ENCODE results near the gene BCL6B.
A peak's percentile ranks its signal among the peaks of the same experiment; 100 is the strongest.
"Not testable (repeated sequence)": the region's sequence is repeated elsewhere in the genome, so short reads cannot be mapped to it uniquely, and the experiment has no call there.

BCL6B gene

GRCh38 chr17:7026471-7027115 lies 3.7 kb downstream of the BCL6B start:
- no peak for DNase-seq (ENCODE audit: low read depth in 1 of 2, low spot score in 1 of 2)

GRCh38 chr17:7027335-7027734 lies 4.5 kb downstream of the BCL6B start:
- DNase-seq (ENCODE audit: low read depth in 1 of 2, low spot score in 1 of 2) = no peak

GRCh38 chr17:7029096-7029495 lies 6.2 kb downstream of the BCL6B start:
- no peak for DNase-seq (ENCODE audit: low read depth in 1 of 2, low spot score in 1 of 2)

GRCh38 chr17:7029659-7030058 lies 6.8 kb downstream of the BCL6B start:
- no peak for DNase-seq (ENCODE audit: low read depth in 1 of 2, low spot score in 1 of 2)

GRCh38 chr17:7034955-7035590 lies 12.2 kb downstream of the BCL6B start:
- no peak for DNase-seq (ENCODE audit: low read depth in 1 of 2, low spot score in 1 of 2)

- DNase-seq (ENCODE audit: low read depth in 1 of 2, low spot score in 1 of 2) = peak; percentile 84 to 98
Measured at GRCh38 chr17:7035591-7036368, 12.9 kb downstream of the BCL6B start, which contains the start of gene SLC16A13. Gene SLC16A13, plus strand, starts transcription at chr17:7036015. Its CDS starts 368 bp downstream, at chr17:7036383.

GRCh38 chr17:7038025-7038862 lies 15.4 kb downstream of the BCL6B start:
- DNase-seq (ENCODE audit: low read depth in 1 of 2, low spot score in 1 of 2) = no peak

GRCh38 chr17:7039832-7040231 lies 17.0 kb downstream of the BCL6B start:
- DNase-seq (ENCODE audit: low read depth in 1 of 2, low spot score in 1 of 2) = no peak

- DNase-seq (ENCODE audit: low read depth in 1 of 2, low spot score in 1 of 2) = no peak
Measured at GRCh38 chr17:7041607-7042500, 19.0 kb downstream of the BCL6B start.

GRCh38 chr17:7042501-7043181 lies 19.8 kb downstream of the BCL6B start:
- no peak for DNase-seq (ENCODE audit: low read depth in 1 of 2, low spot score in 1 of 2)

- no peak for DNase-seq (ENCODE audit: low read depth in 1 of 2, low spot score in 1 of 2)
Measured at GRCh38 chr17:7043182-7043496, 20.3 kb downstream of the BCL6B start.

GRCh38 chr17:7043497-7044198 lies 20.8 kb downstream of the BCL6B start, which contains the start of gene SLC16A11:
Gene SLC16A11, minus strand, starts transcription at chr17:7044092. Its CDS starts 579 bp downstream, at chr17:7043513.
- no peak for DNase-seq (ENCODE audit: low read depth in 1 of 2, low spot score in 1 of 2)

- no peak for DNase-seq (ENCODE audit: low read depth in 1 of 2, low spot score in 1 of 2)
Measured at GRCh38 chr17:7045492-7046126, 22.8 kb downstream of the BCL6B start.

- DNase-seq (ENCODE audit: low read depth in 1 of 2, low spot score in 1 of 2) = no peak
Measured at GRCh38 chr17:7046127-7046724, 23.4 kb downstream of the BCL6B start.

GRCh38 chr17:7046725-7047397 lies 24.0 kb downstream of the BCL6B start:
- peak in 1 of 2 donors; percentile 70 for DNase-seq (ENCODE audit: low read depth in 1 of 2, low spot score in 1 of 2)

- no peak for DNase-seq (ENCODE audit: low read depth in 1 of 2, low spot score in 1 of 2)
Measured at GRCh38 chr17:7047566-7047965, 24.7 kb downstream of the BCL6B start.

GRCh38 chr17:7048968-7049367 lies 26.1 kb downstream of the BCL6B start:
- no peak for DNase-seq (ENCODE audit: low read depth in 1 of 2, low spot score in 1 of 2)

- not testable (repeated sequence) for DNase-seq (ENCODE audit: low read depth in 1 of 2, low spot score in 1 of 2)
Measured at GRCh38 chr17:7050583-7050982, 27.7 kb downstream of the BCL6B start.

Data from activated CD4-positive, alpha-beta T cell treated with anti-CD3 and anti-CD28 coated beads, Interleukin-2, amount 50 U/mL, for 24 hours (primary cell).